Measurements from ENCODE around the gene PKHD1. TPM values are rescaled to one million over a fixed set of nuclear protein-coding genes. Genes with fewer than 3 reads are reported as not detected.
"Not testable (repeated sequence)": the region's sequence is repeated elsewhere in the genome, so short reads cannot be mapped to it uniquely, and the experiment has no call there.

Gene PKHD1
- total RNA-seq, 1 donor from 2014 or later = 0.03 TPM

DNA sequence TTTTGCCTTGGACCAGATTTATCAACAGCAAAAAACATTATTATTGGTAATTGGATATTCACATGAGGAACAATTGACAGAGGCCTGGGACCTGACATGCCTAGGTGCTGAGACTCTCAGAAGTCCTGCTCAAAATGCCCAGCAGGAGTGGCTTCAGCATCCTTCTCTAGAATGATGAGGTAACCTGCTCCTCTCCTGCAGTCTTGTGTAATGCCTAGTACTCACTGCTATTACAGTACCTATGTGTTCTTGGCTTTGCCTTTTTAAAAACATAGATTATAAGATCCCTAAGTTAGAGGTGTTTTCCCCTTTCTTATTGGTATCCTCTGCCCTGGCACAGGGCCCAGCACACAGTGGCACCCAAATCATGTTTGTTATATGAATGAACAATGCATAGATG is 230.9 kb downstream of the PKHD1 start:
- TF ChIP-seq, protein P1, sequence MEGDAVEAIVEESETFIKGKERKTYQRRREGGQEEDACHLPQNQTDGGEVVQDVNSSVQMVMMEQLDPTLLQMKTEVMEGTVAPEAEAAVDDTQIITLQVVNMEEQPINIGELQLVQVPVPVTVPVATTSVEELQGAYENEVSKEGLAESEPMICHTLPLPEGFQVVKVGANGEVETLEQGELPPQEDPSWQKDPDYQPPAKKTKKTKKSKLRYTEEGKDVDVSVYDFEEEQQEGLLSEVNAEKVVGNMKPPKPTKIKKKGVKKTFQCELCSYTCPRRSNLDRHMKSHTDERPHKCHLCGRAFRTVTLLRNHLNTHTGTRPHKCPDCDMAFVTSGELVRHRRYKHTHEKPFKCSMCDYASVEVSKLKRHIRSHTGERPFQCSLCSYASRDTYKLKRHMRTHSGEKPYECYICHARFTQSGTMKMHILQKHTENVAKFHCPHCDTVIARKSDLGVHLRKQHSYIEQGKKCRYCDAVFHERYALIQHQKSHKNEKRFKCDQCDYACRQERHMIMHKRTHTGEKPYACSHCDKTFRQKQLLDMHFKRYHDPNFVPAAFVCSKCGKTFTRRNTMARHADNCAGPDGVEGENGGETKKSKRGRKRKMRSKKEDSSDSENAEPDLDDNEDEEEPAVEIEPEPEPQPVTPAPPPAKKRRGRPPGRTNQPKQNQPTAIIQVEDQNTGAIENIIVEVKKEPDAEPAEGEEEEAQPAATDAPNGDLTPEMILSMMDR (IDR thresholded peaks at IDR 0.05; ENCODE audit: unreplicated experiment) = no peak
- Mint-ChIP-seq H3K27ac (ENCODE audit: unreplicated experiment) (no peak overlapping the region), H3K27me3 (ENCODE audit: unreplicated experiment) (peaks cover 3% of the 10 kb centered on the region), H3K9me3 (ENCODE audit: unreplicated experiment) (no peaks in the 10 kb centered on the region), H3K4me1 (ENCODE audit: unreplicated experiment) (no peaks in the 10 kb centered on the region), H3K36me3 (ENCODE audit: low read depth, unreplicated experiment) (no peaks in the 10 kb centered on the region), H3K4me3 (ENCODE audit: unreplicated experiment) (no peak overlapping the region)
- no peak for DNase-seq (ENCODE audit: low spot score)

DNA sequence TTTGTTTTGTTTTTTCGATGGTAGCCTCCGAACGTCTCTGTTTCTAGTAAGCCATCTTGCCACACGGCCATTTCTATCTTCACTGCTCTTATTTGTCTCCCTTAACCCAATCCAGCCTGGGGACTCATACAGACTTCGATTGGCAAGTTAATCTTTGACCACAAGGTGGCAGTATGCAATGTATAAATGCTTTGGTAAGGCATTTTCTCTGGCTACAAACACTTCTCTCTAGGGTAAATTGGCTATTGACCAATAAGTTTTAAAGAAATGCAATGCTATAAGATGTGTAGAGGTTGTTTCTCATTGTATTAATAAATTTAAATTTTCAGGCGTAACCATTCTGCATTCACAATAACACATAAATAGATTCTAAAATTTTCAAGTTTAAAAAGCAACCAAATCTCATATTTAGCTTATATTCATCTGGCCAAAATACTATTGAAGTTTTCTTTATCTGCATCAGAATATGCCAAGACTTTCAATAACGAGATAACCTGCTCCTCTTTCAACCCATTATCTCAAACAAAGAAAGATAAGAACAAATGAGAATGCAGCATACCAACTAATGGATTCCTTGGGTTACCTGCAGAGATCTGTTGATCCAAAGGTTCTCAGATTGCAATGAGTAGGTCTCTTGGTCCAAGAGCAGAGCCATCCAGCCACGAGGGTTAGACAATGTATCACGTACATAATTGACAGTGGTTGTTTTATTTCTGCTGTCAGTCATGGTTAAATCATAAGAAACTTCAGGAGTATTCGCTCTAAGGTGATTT is 231.9 kb downstream of the PKHD1 start:
- TF ChIP-seq, protein P1 (IDR thresholded peaks at IDR 0.05; ENCODE audit: unreplicated experiment) = peak; percentile 83
- Mint-ChIP-seq H3K4me1 (ENCODE audit: unreplicated experiment) (no peaks in the 10 kb centered on the region), H3K4me3 (ENCODE audit: unreplicated experiment) (no peak overlapping the region), H3K9me3 (ENCODE audit: unreplicated experiment) (no peaks in the 10 kb centered on the region), H3K27me3 (ENCODE audit: unreplicated experiment) (peaks cover 3% of the 10 kb centered on the region), H3K36me3 (ENCODE audit: low read depth, unreplicated experiment) (no peaks in the 10 kb centered on the region), H3K27ac (ENCODE audit: unreplicated experiment) (no peak overlapping the region)
- peak; percentile 57 for DNase-seq (ENCODE audit: low spot score)

DNA sequence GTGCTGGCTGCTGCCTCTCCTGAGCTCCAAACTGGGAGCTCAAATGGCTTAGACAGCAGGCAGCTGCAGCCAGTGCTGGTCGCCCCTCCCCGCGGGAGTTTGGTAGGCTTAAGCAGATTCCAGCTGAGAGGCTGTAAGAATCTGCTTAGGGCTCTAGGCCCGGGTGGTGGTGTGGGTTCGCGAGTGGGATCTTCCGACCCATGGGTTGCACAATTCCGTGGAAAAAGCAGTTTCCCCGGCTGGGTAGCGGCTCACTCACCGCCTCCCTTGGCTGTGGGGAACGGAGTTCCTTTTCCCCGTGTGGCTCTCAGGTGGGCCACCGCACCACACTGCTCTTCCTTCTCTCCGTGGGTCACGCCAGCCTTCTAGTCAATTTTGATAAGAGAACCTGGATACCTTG is 232.5 kb downstream of the PKHD1 start:
- H3K9me3 Mint-ChIP-seq (ENCODE audit: unreplicated experiment) = no peaks in the 10 kb centered on the region
- no peaks in the 10 kb centered on the region for H3K4me1 Mint-ChIP-seq (ENCODE audit: unreplicated experiment)
- H3K36me3 Mint-ChIP-seq (ENCODE audit: low read depth, unreplicated experiment) = no peaks in the 10 kb centered on the region
- no peak overlapping the region for H3K4me3 Mint-ChIP-seq (ENCODE audit: unreplicated experiment)
- TF ChIP-seq, protein P1 (IDR thresholded peaks at IDR 0.05; ENCODE audit: unreplicated experiment) = no peak
- no peak overlapping the region for H3K27ac Mint-ChIP-seq (ENCODE audit: unreplicated experiment)
- peaks cover 3% of the 10 kb centered on the region for H3K27me3 Mint-ChIP-seq (ENCODE audit: unreplicated experiment)
- no peak for DNase-seq (ENCODE audit: low spot score)

DNA sequence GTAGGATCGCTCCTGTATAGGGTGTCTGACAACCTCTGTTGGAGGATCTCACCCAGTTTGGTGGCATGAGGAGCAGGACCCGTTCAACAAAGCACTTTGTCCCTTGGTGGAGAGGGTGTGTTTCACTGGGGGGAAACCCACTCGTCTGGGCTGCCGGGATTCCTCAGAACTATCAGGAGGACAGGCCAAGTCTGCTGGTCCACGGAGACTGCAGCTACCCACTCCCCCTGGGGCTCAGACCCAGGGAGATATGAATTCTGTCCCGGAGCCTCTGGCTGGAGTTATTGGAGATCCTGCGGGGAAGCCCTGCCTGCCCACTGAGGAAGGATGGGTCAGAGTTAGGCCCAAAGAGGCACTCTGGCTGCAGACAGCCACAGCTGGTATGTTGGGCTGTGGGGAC is 233.1 kb downstream of the PKHD1 start:
- no peaks in the 10 kb centered on the region for H3K36me3 Mint-ChIP-seq (ENCODE audit: low read depth, unreplicated experiment)
- H3K9me3 Mint-ChIP-seq (ENCODE audit: unreplicated experiment) = no peaks in the 10 kb centered on the region
- H3K4me3 Mint-ChIP-seq (ENCODE audit: unreplicated experiment) = no peak overlapping the region
- no peaks in the 10 kb centered on the region for H3K4me1 Mint-ChIP-seq (ENCODE audit: unreplicated experiment)
- DNase-seq (ENCODE audit: low spot score) = no peak
- TF ChIP-seq, protein P1 (IDR thresholded peaks at IDR 0.05; ENCODE audit: unreplicated experiment) = no peak
- H3K27ac Mint-ChIP-seq (ENCODE audit: unreplicated experiment) = no peak overlapping the region
- peaks cover 3% of the 10 kb centered on the region for H3K27me3 Mint-ChIP-seq (ENCODE audit: unreplicated experiment)

DNA sequence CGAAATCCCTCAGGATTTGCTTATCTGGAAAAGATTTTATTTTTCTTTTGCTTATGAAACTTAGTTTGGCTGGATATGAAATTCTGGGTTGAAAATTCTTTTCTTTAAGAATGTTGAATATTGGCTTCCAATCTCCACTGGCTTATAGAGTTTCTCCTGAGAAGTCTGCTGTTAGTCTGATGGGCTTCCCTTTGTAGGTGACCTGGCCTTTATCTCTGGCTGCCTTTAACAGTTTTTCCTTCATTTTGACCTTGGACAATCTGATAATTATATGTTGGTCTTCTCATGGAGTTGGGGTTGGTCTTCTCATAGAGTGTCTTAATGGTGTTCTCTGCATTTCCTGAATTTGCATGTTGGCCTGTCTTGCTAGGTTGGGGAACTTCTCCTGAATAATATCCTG is 234.3 kb downstream of the PKHD1 start:
- H3K27me3 Mint-ChIP-seq (ENCODE audit: unreplicated experiment); DNase-seq (ENCODE audit: low spot score); H3K27ac Mint-ChIP-seq (ENCODE audit: unreplicated experiment); H3K4me3 Mint-ChIP-seq (ENCODE audit: unreplicated experiment); H3K4me1 Mint-ChIP-seq (ENCODE audit: unreplicated experiment); H3K9me3 Mint-ChIP-seq (ENCODE audit: unreplicated experiment); H3K36me3 Mint-ChIP-seq (ENCODE audit: low read depth, unreplicated experiment): not testable (repeated sequence)

Measured in endothelial cell (in vitro differentiated cells).